Smooth muscle cell of the brain vasculature (primary cell): ENCODE results near the gene RARS2.

Source experiments
- DNase-seq: peaks from one replicate; pipeline ENCODE4 v3.0.0-alpha.2; 2012; ENCODE audit warnings: low read depth, low spot score

RARS2 gene

GRCh38 chr6:87574237-87574804, 15.5 kb downstream of the RARS2 start:
- no peak for DNase-seq

- DNase-seq = no peak
Observed at GRCh38 chr6:87573307-87574024, 16.3 kb downstream of the RARS2 start.

- DNase-seq = no peak
Observed at GRCh38 chr6:87572883-87573282, 16.9 kb downstream of the RARS2 start.

- no peak for DNase-seq
Observed at GRCh38 chr6:87572021-87572420, 17.8 kb downstream of the RARS2 start.

- DNase-seq = no peak
Observed at GRCh38 chr6:87561017-87561416, 28.8 kb downstream of the RARS2 start.

GRCh38 chr6:87558446-87558845, 31.3 kb downstream of the RARS2 start:
- DNase-seq = no peak

GRCh38 chr6:87555506-87555905, 34.3 kb downstream of the RARS2 start:
- DNase-seq = no peak

GRCh38 chr6:87553159-87553765, 36.5 kb downstream of the RARS2 start:
- no peak for DNase-seq

GRCh38 chr6:87551799-87552198, 38.0 kb downstream of the RARS2 start:
- DNase-seq = no peak

GRCh38 chr6:87544474-87544735, 45.4 kb downstream of the RARS2 start:
- no peak for DNase-seq

GRCh38 chr6:87543696-87544473, 45.9 kb downstream of the RARS2 start:
- DNase-seq = no peak

GRCh38 chr6:87541744-87542143, 48.0 kb downstream of the RARS2 start:
- no peak for DNase-seq

- DNase-seq = no peak
Observed at GRCh38 chr6:87541041-87541440, 48.7 kb downstream of the RARS2 start.

GRCh38 chr6:87540539-87540938, 49.2 kb downstream of the RARS2 start:
- no peak for DNase-seq

- DNase-seq = no peak
Observed at GRCh38 chr6:87539554-87539953, 50.2 kb downstream of the RARS2 start.

- no peak for DNase-seq
Observed at GRCh38 chr6:87538510-87539260, 51.1 kb downstream of the RARS2 start.

GRCh38 chr6:87534377-87535047, 55.3 kb downstream of the RARS2 start:
- no peak for DNase-seq

GRCh38 chr6:87529221-87529620, 60.6 kb downstream of the RARS2 start:
- DNase-seq = no peak

GRCh38 chr6:87522686-87523085, 67.1 kb downstream of the RARS2 start:
- no peak for DNase-seq

- no peak for DNase-seq
Observed at GRCh38 chr6:87518453-87518852, 71.3 kb downstream of the RARS2 start.

GRCh38 chr6:87514831-87515230, 75.0 kb downstream of the RARS2 start:
- DNase-seq = no peak
